Measurements from ENCODE around the gene ABCB11.

DNA sequence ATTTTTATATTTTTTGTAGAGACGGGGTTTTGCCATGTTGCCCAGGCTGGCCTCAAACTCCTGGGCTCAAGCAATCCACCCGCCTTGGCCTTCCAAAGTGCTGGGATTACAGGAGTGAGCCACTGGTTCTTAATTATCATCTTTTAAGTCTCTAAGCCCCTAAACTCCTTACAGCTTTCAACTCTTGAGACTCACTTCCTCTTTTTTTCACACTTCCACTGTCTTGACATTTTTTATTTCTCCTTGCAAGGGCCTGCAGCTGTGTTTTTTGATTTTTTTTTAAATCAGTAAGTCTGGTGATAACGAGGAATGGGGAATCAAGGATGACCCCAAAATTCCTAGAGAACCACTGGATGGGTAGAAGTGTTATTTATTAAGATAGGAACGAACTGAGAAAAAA is 8.6 kb upstream of the ABCB11 start:
- TF ChIP-seq POLR2A (IDR thresholded peaks at IDR 0.05) (no peak), POLR2AphosphoS5 (IDR thresholded peaks at IDR 0.05) (no peak)
- TF ChIP-seq, protein P1, sequence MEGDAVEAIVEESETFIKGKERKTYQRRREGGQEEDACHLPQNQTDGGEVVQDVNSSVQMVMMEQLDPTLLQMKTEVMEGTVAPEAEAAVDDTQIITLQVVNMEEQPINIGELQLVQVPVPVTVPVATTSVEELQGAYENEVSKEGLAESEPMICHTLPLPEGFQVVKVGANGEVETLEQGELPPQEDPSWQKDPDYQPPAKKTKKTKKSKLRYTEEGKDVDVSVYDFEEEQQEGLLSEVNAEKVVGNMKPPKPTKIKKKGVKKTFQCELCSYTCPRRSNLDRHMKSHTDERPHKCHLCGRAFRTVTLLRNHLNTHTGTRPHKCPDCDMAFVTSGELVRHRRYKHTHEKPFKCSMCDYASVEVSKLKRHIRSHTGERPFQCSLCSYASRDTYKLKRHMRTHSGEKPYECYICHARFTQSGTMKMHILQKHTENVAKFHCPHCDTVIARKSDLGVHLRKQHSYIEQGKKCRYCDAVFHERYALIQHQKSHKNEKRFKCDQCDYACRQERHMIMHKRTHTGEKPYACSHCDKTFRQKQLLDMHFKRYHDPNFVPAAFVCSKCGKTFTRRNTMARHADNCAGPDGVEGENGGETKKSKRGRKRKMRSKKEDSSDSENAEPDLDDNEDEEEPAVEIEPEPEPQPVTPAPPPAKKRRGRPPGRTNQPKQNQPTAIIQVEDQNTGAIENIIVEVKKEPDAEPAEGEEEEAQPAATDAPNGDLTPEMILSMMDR (IDR thresholded peaks at IDR 0.05): no peak

Measured in breast epithelium (tissue), 3 donors.